Measurements from ENCODE around the gene TNFAIP8. TPM values are rescaled to one million over a fixed set of nuclear protein-coding genes. Genes with fewer than 3 reads are reported as not detected.

TNFAIP8 gene
- total and polyA plus RNA-seq, 9 of the 15 experiments (the other 6 are each of a cell fraction or from before 2014, with no cell fraction given) = 29.9 to 52.2 (median 44.8) TPM

DNA sequence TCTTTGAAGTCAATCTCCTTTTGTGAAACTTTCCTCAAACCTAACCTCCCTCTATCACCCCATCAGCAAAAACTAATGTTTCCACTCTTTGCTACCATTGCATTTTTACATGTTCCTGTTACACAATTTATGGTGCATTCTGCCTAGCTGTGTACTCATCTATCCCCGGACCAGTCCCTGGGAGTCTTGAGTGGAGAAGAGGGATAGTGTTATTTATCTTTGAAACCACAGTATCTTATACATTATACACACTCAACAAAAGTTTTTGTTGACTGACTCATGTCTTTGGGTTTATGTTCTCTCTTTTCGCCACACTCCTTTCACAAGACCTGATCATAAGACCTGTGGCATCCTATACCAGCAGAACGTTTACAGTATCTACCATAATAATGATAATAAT is 26.4 kb downstream of the TNFAIP8 start:
- Histone ChIP-seq H3K9me1 (ENCODE audit: control insufficient read depth, insufficient read depth, low read length) (no peaks in the 10 kb centered on the region), H3K4me3 (no peak overlapping the region), H3K4me2 (ENCODE audit: insufficient read depth, low read length) (no peak overlapping the region), H3K9ac (ENCODE audit: insufficient read depth in 1 of 2, low read depth in 2 of 2, low read length in 2 of 2) (no peak overlapping the region), H3K4me1 (replicated peaks in 1 of 2; ENCODE audit: control insufficient read depth in 2 of 2, insufficient read depth in 2 of 2, low read length in 2 of 2) (peaks cover 4 to 39% of the 10 kb centered on the region in 2 experiments), H2AFZ (ENCODE audit: low read depth, low read length) (no peak overlapping the region), H3K79me2 (ENCODE audit: control insufficient read depth, insufficient read depth, low read length) (peaks cover 29% of the 10 kb centered on the region; the same call in 2 of the 3 replicates), H3K27me3 (ENCODE audit: control insufficient read depth in 2 of 2, insufficient read depth in 2 of 2, low read length in 2 of 2) (no peaks in the 10 kb centered on the region), H3K27ac (ENCODE audit: extremely low read depth, low read depth, low read length) (no peak overlapping the region), H4K20me1 (replicated peaks; ENCODE audit: control insufficient read depth, insufficient read depth, low read length) (no peaks in the 10 kb centered on the region), H3K9me3 (replicated peaks; ENCODE audit: control insufficient read depth, insufficient read depth, low read depth, low read length) (no peaks in the 10 kb centered on the region), H3K36me3 (ENCODE audit: control insufficient read depth, insufficient read depth, low read length) (no peaks in the 10 kb centered on the region)
- FAIRE-seq (no peak), ATAC-seq (no peak), DNase-seq (ENCODE audit: extremely low read depth in 1 of 4, low spot score in 3 of 4) (no peak)
- TF ChIP-seq GTF3C2 (IDR thresholded peaks at IDR 0.05; ENCODE audit: borderline replicate concordance, extremely low read depth, insufficient read length) = no peak
- no peak for TF ChIP-seq SRSF1 (IDR thresholded peaks at IDR 0.05; ENCODE audit: low read depth, low read length)
- no peak for TF ChIP-seq CBX3 (IDR thresholded peaks at IDR 0.05; ENCODE audit: borderline replicate concordance in 1 of 2, low read length in 2 of 2)
- WGBS (ENCODE audit: insufficient coverage, low coverage, missing lambda C conversion rate) = 76% methylated on average over 3 of the region's 3 CpGs
- CTCF ChIA-PET (ENCODE audit: low intra/inter-chr PET ratio) = no interaction called here
- POLR2A ChIA-PET = interaction anchor here (0.6 to 0.7 kb wide), 2 partner anchors 11 to 126 kb away, joined by 3 read pairs; no protein-coding TSS in a partner anchor
- intact Hi-C loops (cut with micrococcal nuclease) = no loop called here
- BruUV-seq (replicated peaks) = no TSS peak
- in situ Hi-C loops (cut with MboI) = no loop called here
